Stimulated activated naive CD4-positive, alpha-beta T cell treated with Interleukin-2 at 50 U/mL for 16 hours (primary cell): ENCODE data around the gene OLFM1.
"Not testable (repeated sequence)": the region's sequence is repeated elsewhere in the genome, so short reads cannot be mapped to it uniquely, and the experiment has no call there.

Experiments
- DNase-seq: peaks from one replicate; lab custom pipeline; 2025; lab: John Stamatoyannopoulos, UW

Gene OLFM1

DNA sequence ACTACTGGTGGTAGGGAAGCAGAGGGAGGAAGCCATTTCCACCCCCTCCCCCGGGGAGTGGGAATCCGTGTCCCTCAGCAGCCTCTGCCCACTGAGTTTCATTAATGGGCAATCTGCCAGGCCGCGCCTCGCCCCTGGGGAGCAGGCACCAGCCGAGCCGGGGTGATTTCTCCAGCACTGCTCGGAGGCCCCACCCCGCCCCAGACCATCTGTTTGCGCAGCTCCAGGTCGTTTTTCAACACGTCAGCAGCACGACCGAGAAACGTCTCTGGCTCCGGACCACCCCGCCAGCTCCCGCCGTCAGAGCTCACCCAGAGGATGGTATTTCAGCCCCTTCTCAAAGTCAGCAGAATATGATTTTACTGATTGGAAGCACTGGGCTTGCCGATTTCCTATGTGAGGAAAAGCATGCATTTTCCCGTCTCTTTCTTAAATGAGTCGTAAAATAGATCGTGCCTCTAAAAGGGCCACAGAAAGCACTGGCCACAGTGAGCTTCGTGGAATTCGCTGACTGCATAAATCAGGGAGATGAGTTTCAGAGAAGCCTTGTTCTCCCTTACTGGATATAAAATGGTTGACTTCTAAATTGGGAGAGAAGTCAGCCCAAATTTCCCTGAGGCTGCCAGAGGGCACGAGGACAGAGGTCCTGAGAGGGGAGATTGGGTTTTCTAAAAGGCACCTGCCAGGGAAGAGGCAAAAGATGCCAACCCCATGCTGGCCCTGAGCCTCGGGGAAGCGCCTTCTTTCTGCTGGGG, 47.0 kb downstream of the OLFM1 start:
- no peak for DNase-seq

DNA sequence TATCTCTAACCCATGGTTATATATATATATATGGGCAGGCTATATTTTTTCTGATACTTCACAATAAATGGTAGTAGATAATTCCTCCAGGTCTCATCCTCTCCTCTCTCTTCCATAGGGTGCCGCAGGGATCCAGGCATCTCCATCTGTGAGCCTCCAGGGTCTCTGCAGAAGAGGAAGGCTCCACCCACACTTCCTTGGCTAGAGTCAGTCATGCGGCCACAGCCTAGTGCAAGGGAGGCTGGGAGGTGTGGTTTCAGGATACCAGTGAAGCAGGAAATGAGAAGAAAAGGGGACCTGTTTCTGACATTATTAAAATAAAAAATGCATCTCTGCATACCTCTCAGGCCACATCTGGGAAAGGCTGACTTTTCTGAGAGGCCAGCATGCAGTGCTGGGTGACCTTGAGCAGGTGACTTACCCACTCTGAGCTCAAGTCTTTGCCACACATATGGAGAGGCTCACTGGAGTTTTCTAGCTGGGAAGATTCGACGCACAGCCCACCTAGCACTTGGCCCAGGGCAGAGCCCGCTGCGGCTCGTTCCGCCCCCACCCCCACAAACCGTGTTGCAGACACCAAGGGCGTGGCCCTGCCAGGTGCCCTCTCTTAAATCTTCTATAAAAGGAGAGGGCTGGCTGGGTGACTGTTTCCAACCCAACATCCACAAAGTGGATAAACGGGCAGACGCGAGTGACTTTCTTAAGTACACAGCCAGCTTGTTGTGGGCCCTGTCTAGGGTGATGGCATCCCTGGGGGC, 47.9 kb downstream of the OLFM1 start:
- no peak for DNase-seq

DNA sequence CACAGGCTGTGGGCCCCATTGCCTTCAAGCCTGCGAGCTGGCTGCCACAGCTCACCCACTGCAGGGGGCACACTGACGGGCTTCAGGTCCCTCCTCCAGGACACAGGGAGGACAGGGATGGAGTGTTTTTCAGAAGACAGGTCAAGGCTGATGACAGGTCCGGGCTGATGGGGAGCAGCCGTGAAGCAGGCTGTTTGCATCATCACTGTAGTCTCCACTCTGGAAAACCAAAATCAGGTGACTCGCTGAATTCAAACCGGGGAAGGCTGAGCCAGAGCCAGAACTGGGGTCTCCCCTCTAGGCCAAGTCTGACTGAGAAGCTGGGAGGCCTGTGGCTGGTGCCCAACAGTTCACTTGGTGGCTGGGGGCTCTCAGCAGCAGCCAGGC, 48.5 kb downstream of the OLFM1 start:
- no peak for DNase-seq

DNA sequence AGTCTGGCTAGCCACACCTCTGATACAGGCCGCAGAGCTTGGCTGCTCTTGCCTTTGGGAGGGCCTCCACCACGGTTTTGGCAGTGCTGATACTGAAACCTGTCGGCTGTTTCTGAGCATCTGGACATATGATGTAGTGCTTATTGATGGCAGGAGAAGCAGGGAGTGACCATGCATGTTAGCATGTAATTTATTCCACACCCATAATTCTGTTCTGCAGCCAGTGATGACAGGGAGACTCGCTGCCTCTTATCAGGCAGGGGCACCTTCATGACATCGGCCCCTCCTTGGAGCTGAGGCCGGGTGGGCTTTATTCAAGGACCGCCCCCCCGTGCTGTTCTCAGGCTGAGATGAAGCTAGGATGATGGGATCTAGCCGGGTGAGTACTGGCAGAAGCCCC, 49.0 kb downstream of the OLFM1 start:
- no peak for DNase-seq

DNA sequence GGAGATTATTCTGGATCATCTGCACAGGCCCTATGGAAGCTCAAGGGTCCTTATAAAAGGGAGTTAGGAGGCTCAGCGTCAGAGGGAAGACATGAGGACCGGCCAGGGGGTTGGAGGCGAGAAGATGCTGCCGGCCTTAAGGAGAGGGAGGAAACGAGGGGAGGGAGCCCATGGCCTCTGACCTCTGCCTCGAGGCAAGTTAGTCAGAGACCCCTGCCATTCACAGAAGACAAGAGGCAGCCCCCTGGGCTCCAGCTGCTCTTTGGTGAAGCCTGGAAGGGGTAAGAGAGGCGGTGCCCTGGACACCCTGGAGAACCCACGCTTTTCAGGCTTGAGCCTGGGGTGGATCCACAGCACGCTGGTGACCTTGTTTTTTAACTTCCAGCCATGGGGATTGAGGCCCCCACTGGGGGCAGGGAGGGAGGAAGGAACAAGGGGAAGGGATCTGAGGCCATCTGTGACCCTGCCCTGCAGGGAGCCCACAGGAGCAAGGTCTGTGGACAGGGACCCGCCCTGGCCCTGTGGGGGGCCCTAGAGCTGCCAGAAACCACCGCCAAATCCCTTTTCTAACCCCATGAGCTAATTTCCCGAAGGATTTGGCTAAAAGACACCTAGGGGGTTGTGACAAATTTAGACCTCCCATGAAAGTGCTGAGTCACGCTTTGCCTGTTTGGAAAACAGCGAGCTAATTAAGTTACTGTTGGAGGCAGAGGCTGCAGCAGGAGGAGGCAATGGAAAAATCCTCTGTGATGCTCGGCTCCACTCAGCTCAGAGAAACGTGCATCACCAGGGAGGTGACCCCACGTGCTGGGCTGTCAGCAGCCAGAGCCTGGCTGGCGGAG, 49.7 kb downstream of the OLFM1 start:
- DNase-seq = no peak

DNA sequence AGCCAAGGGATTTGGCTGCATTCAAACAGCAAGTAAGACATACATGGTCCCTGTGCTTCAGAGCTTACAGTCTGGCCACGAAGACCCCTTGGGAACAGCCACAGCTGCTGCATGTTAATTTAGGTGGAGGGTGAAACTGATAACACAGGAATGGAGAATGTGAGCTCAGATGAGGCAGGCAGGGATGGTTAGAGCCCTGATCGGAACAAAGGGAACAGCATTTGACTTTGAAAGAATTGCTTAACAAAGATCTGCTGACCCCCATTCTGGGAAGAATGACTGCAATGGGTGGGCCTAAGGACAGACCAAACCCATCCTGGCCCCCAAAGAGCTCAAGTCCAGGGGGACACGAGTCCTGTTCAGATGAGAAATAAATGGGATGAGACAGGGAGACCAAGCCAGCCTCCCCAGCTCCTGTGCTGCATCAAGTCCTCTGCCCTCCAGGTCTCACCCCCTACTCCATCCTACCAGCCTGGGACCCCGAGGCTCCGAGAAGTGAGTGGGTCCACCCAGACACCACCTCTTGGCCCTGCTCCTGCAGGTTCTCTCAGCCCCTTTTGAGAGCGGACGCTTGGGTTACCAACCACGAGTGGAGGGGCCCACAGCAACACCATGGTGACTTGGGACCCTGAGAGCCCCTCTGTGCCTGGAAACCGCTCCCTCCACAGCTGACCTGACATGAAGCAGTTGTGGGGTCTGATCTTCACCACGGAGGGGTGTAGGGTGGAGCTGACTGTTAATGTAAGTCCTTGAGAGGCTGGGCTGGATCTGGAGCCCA, 50.8 kb downstream of the OLFM1 start:
- no peak for DNase-seq

DNA sequence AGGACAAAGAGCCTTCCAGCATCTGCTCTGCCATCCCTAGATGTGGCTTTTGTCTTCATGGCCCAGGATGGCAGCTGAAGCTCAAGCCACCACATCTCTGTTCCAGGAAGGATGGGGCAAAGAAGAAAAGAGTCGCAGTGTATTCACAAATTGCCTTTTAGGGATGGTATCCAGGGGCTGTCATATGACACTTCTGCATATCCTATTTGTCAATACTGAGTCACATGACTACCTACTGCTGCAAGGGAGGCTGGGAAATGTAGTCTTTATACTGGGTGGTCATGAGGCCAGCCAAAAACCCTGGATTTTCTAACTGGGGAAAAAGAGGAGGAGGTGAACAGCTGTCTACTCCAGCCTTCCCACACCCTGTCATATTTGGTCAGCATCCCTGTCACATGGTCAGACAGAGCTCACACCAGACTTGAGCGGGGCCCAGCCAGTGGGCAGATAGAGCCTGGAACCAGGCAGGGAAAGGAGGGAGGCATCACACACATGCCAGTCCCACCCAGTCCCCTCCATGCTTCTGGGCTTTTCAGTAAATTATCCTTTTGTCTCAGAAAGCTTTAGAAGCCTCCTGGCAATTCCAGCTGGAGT, 52.0 kb downstream of the OLFM1 start:
- DNase-seq = no peak

DNA sequence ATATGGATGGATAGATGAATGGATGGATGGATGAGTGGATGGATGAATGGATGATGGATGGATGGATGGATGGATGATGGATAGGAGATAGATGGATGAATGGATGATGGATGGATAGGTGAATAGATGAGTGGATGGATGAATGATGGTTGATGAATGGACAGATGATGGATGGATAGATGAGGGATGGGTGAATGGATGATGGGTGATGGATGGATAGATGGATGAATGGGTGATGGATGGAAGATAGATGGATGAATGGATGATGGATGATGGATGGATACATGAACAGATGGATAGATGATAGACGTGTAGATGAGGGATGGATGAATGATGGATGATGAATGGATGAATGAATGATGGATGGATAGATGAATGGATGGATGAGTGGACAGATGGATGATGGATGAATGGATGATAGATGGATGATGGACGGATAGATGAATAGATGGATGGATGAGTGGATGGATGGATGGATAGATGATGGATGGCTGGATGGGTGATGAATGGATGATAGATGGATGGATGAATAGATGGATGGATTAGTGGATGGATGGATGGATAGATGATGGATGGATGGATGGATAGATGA, 53.8 kb downstream of the OLFM1 start:
- DNase-seq = no peak

DNA sequence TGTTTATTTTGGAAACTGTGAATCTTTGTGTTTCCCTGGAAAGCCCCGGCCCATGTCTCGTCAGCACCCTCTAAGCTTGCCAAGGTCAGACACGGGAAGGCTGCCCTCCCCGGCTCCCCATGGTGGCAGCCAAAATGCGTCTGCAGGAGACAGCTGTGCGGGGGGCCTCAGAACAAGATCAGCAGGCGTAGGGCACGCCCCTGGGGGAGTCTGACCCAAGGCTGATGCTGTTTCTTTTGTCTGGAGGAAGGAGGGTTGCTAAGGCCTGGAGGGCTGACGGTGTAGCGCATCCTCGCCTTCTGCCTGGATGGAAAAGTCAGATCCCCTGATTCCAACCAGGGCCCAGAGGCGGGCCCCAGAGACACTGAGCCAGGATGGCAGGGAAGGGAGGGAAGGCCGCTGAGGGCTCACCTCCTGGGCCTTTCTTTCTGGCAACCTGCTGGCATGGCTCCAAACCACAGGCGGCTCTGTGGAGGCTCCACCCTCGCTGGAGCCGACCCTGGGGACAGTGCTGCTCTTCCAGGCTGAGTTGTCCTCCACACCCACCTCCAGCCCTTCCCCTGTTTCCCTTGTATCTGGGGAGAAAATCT, 57.2 kb downstream of the OLFM1 start:
- DNase-seq = no peak

DNA sequence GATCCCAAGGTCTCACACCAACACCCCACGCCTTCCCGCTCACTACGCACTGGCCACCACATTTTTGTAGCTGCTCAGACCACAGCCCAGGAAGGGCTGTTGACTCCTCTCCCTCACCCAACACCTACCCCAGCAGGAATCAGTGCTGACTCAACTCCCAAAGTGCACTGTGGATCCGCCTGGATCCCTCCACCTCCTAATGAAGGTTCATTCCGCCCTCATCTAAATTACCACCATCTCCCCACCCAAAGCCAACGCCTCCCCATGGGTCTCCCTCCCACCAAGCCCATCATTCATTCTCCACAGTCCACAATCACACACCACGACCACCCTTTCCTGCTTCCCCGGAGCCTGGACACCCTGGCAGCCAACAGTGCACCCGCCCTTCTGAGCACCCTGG, 57.8 kb downstream of the OLFM1 start:
- DNase-seq = no peak

DNA sequence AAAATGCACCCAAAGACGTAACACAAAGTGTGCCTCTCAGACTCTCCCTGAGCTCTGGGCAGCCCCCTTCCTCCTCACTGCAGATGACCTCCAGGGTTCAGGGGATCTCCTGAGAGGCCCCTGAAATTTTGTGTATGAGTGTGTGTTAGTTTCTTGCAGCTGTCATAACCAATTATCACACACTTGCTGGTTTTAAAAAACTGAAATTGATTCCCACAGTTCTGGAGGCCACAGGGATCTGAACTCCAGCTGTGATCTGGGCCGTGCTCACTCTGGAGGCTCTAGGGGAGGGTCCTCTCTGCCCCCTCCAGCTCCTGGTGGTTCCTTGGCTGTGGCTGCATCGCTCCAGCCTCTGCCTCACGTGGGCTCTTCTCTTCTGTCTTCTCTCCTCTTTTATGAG, 58.8 kb downstream of the OLFM1 start:
- no peak for DNase-seq

DNA sequence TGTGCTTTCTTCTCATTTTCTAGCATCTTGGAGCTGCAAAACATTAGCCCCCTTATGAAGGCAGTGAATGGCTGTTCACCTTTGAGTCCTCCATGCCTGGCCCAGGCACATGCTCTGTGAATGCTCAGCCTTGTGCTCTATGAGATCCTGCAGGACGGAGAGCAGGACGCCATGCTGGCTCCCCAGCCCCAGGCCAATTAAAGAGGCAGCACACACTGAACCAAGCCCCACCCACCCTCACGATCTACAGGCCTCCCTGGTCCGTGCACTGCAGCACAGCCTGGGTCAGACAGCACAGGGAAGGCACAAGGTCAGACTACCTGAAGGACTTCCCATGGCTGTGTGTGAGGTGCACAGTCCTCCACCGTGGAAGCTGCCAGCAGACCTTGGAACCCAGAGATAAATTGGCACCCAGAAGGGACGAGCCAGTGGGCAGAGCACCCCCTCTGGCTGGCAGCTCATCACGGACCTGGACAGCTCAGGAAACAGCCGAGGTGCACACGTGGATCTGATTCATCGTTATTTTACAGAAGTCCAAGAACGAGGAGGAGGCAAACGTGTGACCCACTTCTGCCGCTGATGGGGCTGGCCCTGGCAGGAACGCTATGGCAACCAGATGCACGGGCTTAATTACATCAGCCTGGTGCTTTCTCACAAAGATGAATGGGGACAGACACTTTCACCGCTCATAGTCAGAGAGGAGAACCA, 59.5 kb downstream of the OLFM1 start:
- DNase-seq = no peak

DNA sequence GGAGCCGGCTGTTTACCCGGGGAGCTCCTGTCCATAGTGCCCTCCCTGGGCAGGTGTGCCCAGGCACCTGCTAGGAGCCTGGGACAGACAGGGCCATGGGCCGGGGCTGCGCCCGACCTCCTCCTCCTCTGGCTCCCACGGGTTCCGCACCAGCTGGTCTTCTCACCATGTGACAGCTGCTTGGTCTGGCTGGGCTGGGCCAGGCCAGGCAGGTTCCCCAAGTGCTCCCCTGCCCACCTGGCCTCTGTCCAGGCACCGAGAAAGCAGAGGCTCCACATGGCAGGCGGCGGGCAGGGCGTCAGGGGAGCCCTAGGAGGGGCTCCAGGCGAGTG, 60.0 kb downstream of the OLFM1 start:
- no peak for DNase-seq

DNA sequence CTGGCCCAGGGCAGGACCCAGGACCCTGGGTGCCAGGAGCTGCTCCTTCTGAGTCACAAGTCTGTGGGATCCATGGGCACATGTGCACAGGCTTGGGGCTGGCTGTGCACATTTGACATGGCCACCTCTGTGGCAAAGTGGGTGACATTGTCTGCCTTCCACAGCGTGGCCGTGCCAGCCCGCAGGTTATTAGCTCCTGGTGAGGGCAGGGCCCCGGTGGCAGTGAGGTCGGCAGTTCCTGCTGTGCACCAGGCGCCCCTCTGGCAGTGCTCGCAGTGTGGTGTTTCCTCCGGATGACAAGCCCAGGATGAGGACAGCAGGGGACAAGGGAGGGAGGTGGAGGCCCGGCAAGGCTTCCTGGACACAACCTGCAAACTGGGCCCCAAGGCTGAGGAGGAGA, 60.5 kb downstream of the OLFM1 start:
- no peak for DNase-seq

DNA sequence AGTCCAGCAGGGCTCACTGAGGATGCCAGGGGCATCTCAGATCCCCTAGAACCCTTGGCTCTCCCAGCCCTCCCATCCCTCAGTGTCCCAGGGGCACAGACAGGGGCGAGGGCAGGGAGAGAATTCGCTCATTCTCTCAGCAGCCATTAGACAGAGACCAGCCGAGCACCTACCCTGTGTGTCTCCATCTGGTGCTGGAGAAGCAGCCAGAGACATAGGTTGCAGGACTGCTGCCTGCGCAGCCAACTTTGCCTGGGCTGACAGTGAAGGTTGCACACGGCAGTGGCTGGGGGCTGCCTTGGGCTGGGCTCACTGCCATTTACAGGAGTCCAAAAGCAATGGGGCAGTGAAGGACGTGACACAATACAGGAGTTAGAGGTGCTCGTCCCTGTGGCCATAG, 60.9 kb downstream of the OLFM1 start:
- DNase-seq = no peak

DNA sequence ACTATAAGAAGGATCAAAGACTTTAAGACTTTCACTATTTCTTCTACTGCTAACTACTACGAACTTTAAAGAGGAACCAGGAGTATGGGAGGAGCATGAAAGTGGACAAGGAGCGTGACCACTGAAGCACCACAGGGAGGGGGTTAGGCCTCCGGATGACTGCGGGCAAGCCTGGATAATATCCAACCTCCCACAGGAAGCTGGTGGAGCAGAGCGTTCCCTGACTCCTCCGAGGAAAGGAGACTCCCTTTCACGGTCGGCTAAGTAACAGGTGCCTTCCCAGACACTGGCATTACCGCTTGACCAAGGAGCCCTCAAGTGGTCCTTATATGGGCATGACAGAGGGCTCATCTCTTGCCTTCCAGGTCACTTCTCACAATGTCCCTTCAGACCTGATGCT, 62.4 kb downstream of the OLFM1 start:
- DNase-seq = not testable (repeated sequence)

DNA sequence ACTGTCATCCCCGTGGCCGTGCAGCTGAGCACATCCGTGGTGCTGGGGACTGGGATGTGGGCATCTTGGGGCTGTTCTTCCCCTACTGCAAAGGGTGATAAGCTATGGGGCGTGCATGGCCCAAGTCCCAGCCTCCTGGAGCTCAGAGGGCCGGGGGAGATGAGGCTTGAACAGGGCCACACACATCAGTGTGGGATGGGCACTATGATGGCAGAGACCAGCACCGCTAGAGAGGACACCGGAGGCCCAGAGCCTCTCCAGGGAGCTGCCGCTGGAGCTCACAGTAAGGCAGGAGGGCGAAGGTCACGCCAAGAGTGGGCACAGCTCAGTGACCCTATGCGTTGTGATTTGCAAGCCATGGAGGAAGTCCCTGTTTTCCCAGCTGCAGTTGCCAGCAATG, 63.5 kb downstream of the OLFM1 start:
- DNase-seq = no peak

DNA sequence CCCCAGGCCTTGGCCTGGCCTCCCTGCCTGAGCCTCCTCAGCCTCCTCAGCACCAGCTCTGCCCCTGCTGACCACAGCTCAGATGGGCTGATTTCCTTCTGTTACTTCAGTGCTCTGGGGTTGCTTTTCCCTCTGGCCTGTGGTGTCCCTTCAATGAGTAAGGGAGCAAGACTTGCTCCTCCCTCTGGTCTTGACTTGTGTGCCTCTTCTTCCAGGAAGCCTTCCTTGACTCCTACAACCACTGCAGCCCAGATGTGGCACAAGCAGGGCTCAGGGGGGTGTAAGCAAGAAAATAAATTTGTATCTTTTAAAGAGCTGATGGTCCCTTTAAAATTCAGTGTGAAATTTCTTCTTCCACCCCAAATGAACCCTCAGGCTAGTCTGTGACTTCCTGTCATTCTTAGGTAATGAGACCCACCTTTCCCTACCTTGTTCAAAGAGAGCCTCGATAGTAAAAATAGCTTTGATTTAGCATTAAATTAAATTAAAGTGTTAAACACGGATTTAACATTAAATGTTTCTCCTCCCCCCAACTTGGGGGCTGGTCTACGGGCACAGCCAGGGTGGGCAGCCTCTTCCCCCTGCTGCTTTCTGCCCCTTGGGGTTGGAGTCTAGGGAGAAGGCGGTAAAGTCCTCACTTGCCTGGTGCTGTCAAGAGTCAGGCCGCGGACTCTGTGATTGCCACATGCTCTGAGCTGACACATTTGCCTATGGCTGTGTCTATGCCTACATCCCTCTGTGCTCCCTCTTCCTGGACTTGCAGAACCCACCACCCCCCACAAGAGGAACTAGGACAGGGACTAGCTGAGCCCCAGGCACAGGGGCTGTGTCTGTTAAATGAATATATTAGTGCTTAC, 64.5 kb downstream of the OLFM1 start:
- DNase-seq = no peak

DNA sequence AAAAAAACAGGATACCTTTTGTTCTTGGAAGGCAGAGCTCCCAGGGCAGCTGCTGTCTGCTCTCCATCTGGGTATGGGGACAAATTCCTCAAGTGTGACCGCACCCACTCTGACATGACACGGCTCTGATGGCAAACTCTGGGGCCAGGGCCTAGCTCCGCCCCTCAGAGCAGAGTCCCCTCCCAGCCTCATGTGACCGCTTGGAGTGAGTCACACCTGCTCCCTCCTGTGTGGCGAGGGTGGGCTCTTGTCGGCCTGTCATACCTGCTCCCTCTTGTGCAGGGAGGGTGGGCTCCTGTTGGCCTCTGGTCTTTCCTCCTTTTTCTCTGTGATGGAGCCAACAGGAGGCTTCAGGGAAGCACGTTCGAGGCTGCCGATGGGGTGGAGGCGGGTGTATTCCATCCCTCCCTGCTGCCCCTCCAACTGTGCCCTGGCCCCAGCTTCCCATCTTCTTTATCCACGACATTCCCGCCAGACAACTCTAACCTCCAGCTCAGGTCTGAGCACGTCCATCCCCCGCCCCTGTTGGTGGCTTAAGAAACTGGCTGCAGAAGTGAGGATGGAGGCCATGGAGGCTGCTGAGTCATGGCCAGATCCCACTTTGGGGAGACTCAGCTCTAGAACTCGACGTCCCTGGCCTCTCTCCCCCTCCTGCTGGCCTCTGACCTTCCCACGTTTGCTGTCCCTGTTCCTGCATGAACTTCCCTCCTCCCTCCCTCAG, 65.3 kb downstream of the OLFM1 start:
- no peak for DNase-seq
